GM21786 (cell line): ENCODE data around the gene VSIG8.
"Not testable (repeated sequence)": the region's sequence is repeated elsewhere in the genome, so short reads cannot be mapped to it uniquely, and the experiment has no call there.

Source experiments
- ATAC-seq: cut with Tn5 transposase; IDR thresholded peaks from one replicate; pipeline ENCODE4 v1.9.1; 2021; ENCODE audit not compliant: unreplicated experiment

Gene VSIG8, protein sequence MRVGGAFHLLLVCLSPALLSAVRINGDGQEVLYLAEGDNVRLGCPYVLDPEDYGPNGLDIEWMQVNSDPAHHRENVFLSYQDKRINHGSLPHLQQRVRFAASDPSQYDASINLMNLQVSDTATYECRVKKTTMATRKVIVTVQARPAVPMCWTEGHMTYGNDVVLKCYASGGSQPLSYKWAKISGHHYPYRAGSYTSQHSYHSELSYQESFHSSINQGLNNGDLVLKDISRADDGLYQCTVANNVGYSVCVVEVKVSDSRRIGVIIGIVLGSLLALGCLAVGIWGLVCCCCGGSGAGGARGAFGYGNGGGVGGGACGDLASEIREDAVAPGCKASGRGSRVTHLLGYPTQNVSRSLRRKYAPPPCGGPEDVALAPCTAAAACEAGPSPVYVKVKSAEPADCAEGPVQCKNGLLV

DNA sequence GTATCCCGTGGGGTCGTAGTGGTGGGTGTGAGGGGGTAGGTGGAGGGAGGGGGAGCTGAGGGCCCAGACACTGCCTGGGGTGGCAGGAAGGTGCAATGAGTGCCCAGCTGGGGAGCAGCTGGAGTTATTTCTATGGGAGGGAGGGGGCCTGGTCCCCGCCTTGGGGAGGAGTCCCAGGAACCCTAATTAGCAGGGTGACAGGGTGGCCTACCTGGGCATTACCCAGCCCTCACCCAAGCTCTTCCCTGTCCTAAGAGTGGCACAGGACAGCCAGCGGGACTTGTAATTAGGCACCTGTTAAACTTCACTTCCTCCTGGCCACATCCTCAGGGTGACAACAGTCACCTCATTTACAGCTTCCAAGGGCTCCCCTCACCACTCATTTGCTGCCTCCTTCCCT is at the start of gene VSIG8:
Gene VSIG8, minus strand, starts transcription at position 101 of the 400 bp plus-strand sequence. CDS start 136 bp downstream, outside the sequence.
- no peak for ATAC-seq

DNA sequence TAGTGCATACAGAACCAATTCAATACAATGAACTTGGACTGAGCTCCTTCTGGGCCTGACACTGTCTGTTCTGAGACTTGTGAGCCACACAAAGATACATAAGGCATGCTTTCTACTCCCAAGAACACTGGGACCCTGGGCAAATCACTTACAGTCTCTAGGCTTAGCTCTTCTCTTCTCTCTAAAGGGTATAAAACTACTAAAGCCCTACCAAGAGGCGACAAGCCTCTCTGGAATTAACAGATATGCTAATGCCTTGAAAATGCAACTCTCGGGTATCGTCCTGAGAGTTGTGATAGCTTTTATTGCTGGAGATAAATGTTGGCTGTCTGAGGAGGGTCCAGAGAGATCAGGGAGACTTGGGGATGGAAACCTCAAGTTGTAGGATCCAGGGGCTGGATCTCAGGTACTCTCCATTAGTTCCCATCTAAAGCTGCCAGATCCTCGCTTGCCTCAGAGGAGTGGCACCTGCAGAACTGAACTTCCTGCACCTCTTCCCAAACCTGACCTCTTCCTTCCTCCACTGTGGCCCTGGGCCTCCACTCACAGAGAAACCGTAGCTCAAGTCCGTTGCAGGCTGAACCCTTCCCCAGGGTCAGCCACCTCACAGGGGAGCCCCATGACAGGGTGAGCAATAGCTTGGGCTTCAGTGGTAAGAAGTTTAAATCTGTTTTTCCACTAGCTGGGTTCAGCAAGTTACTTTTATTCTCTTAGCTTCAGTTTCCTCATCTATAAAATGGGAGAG is 49.0 kb upstream of the VSIG8 start:
- no peak for ATAC-seq

DNA sequence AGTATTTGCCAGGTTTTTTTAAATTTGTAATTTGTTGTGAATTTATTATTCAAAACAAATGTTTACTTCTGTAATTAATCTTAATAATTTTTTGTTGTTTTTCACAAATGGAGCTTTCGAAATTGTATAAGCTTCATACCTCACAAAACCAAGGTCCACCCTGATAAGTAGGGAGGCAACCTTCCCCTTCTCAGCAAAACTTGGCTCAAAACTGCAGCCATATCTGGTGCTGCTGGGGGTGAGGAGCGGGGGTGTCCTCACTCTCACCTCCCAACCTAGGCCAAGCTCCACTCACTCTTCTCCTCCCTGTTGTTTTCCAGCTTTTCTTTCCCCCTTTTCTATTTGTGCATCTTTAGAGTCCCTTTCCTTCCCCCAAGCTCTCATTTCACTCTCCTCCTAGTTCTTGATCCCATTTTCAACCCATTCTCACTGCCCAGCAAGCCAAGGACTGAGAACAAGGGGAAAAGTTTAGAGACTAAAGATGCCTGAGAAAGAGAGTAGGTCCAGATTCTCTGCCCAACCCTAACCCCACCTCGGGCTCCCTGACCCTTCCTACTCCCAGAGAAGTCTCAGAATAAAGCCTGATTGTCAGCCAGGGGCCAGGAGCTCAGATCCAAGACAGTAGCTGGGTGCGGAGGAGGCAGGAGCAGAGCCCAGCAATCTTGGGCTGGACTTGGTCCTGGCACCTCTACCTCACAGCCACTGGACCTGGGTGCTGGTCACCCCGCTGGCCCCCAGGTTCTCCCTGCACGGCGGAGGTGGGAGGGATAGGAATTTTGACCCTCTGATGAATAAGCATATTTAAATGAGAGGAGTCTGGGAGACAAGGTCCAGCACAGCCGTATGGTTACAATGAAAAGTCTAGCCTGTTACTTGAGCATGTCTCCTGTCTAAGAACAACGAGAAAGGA is 45.8 kb upstream of the VSIG8 start:
- no peak for ATAC-seq

DNA sequence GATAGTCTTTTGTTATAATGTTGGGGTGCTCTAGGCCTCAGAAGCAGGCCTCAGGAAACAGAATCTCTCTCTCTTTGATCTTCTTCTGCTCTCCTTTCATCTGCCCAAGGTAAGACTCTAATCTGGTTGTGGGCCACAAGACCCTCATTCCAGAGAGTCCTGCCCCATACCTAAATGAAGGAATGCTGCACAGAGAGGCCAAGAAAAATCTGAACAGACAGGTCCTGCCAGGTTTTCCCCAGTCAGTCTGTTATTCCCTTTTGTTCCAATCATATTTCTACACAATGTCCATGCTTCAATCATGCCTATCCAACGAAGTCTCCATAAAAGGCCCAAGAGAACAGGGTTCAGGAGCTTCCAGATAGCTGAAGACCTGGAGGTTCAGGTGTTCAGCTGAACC is 44.5 kb upstream of the VSIG8 start:
- no peak for ATAC-seq

DNA sequence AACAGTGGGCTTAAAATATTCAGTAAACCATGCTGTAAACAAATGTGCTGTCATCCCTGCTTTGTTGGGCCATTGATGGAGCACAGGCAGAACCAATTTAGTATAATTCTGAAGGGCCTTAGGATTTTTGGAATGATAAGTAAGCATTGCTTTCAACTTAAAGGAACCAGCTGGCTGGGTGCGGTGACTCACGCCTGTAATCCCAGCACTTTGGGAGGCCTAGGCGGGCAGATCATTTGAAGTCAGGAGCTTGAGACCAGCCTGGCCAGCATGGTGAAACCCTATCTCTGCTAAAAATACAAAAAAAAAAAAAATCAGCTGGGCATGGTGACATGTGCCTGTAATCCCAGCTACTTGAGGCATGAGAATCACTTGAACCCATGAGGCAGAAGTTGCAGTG is 41.6 kb upstream of the VSIG8 start:
- not testable (repeated sequence) for ATAC-seq

DNA sequence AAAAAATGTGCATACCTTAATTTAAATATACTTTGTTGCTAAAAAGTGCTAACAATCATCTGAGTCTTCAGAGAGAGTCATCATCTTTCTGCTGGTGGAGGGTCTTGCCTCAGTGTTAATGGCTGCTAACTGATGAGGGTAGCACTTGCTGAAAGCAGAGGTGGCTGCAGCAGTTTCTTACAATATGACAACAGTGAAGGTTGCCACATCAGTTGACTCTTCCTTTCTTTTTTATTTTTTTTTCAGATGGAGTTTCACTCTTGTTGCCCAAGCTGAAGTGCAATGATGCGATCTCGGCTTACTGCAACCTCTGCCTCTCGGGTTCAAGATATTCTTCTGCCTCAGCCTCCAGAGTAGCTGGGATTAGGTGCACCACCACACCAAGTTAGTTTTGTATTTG is 40.1 kb upstream of the VSIG8 start:
- ATAC-seq = no peak

DNA sequence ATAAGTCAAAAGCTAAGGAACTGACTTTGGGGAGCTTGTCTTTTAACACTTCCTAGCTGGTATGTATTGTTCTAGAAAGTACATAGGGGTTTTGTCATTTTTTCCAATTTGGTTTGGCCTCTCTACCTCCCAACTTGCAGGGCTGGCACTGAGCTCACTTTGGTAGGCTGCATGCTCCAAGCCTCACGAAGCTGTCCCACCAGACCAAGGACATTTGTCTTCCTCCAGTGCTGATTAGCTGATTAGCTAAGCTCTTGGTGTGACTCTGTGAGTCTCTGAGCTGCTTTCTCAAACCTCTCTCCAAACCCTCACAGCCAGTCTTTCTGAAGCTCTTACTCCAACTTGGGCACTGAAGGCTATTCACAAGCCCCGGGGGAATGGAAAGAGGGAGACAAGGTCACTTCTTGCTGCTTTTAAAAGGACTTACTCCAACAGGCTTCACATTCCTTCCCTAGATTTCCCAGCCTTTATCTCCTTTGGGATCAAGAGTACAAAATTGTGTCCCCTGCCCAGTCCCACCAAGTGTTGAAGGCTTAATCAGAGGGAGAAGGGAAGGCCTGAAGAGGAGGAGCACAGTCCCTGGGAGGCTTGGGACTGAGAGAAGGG is 38.4 kb upstream of the VSIG8 start:
- no peak for ATAC-seq

DNA sequence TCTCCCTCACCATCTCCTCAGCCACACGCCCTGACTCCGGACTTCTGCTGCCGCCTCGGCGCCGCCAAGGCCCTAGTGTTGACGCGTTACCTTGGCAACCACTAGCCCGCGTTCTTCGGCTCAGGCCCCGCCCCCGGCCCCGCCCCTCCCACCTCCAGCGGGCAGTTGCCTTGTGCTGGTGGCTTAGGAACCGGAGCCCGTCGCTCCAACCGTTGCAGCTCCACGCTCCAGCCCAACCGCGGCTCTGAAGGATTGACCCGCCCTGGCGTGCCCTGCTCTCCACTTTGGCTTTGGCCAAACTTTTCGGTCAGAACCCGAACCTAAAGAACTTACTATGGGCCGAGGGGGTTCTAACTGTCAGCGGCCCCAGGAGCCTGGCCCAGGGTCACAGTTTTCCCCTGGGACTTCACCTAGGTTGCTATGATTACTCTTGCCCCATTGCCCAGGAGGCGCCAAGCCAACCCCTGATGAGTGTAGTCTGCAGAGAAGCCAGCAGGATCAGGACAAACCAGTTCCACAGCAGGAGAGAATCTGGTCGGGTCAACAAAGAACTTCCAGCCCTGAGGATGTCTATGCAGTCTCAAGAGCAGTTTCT is 37.7 kb upstream of the VSIG8 start, which contains the start of gene CFAP45:
Gene CFAP45, minus strand, starts transcription at position 80 of the 595 bp plus-strand sequence. Its CDS starts 67 bp downstream, at position 13.
- no peak for ATAC-seq

DNA sequence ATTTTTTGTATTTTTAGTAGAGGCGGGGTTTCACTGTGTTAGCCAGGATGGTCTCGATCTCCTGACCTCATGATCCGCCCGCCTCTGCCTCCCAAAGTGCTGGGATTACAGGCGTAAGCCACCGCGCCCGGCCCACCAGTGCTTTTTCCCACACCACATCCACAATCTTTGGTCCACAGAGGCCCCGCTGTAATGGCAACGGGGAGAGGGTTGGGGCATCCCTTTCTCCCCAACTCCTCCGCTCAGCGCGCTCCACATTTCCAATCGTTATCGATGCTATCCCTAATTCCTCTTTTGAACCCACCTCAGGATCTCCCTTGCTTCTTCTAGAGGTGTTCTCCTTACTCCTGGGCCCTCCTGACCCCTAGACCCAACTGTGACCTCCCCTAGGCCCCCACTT is 37.2 kb upstream of the VSIG8 start:
- not testable (repeated sequence) for ATAC-seq

DNA sequence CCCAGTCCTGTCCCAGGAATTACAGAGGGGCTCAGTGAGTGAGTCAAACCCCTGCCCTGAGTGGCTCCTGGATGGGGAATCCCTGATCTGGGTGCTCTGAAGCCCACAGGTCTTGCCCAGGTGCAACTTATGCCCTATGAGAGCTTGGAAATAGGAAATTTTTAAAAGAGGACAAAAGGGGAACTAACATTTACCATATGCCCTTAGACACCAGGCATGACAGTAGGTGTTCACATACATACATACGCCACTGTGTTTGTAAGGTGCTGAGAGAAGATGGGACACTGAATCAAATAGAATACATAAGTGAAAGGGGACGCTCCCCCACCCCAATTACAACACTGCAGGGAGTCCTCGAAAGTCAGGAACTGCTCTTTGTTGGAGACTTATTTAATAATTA is 36.1 kb upstream of the VSIG8 start:
- ATAC-seq = no peak

DNA sequence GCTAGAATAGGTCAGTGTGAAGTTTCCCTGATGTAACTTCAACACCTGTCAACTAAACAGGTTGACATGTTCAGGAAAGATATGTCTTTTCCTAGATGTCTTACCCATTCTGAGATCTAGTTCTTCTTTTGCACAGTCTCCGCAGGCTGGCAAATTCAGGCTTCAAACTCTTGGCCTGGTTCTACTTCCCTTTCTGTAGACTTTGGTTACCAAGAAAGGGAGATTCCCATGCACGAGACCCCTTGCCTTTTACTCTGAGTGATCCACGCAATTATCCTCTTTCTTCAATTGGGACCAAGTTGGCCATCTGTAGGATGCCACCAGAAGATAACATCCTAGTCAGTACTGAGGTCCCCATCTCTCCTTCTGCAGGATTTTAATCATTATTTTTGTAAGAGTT is 35.5 kb upstream of the VSIG8 start:
- ATAC-seq = no peak

DNA sequence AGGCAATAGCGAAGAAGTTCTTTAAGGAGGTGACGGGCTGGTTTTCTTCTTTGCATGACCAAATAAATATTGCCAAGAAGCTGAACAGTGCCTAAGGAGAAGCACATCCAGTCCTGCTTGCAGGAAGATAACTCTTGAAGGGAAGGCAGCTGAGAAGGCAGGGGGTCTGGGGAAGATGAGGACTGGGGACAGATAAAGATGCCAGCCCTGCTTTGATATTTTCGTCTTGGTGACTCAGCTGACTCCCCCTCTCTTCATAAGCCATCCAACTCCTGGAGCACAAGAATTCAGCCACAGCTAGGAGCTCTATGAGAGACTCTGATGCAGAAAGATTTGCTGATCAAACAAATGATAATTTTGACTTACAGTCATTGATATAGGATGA is 34.1 kb upstream of the VSIG8 start:
- no peak for ATAC-seq

DNA sequence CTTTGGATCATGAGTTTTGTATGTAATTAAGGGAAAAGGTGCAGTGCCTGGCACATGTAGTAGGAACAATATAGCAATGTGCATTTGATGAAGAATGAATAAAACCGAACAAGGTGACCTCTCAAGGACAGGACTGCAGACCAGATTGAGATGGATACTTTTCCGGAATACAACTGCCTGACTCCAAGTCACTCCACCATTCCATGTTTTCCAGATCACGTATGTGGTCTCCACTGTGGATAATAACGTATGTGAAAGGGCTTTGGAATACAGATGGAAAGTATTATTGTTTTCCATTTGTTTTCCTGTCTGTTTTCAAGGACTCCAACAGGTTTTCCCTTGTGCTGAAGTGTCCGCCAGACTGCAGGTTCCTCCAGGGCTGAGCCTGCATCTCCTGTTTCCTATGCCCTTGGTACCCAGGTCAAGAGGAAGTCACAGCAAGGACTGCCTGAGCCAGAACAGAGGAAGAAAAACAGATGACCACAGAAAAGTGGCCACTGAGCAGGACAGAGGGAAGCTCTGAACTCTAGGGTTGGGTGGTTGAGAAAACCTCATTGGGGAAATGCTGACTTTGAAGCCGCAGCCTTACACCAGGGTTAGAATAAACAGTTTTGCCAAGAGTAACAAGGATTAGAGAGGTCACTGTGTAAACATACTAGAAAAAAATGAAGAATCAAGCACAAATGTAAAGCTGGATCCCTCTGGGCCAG is 33.5 kb upstream of the VSIG8 start:
- ATAC-seq = no peak

DNA sequence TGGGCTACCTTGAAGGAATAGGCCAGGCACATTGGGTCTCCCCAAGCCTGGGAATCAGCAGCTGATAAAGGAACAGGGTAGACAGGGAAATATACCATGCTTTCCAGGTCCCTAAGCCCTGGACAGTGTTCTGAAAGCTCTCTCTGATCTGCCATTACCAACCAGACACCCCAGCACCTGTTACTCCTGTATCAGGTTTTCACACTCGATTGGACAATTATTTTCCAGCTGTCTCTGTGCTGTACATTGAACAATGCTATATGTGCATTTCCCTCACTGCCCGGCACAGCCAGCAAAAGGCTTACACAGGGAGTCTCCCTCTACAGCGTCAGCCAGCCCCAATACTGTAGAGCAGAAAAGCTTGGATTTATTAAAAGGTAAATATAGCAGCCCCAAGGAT is 32.8 kb upstream of the VSIG8 start:
- ATAC-seq = no peak

DNA sequence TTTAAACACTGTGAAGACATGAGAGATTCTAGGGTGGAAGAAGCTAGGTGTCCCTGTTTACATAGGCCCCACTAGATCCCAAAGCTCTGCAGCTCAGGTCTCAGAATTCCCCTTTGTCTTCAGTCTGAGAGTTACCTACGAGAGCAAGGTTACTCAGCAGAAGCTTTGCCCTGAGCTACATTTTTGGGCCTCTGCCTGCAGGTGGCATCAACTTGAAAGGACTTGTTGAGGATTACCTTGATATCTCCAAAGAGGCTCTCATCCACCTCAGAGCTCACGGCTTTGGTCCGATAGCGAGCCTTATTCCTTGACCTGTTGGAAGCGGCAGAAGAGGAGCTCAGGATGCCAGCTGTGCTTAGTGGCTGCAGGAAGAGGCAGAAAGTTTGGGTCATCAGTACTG is 30.5 kb upstream of the VSIG8 start:
- ATAC-seq = no peak

DNA sequence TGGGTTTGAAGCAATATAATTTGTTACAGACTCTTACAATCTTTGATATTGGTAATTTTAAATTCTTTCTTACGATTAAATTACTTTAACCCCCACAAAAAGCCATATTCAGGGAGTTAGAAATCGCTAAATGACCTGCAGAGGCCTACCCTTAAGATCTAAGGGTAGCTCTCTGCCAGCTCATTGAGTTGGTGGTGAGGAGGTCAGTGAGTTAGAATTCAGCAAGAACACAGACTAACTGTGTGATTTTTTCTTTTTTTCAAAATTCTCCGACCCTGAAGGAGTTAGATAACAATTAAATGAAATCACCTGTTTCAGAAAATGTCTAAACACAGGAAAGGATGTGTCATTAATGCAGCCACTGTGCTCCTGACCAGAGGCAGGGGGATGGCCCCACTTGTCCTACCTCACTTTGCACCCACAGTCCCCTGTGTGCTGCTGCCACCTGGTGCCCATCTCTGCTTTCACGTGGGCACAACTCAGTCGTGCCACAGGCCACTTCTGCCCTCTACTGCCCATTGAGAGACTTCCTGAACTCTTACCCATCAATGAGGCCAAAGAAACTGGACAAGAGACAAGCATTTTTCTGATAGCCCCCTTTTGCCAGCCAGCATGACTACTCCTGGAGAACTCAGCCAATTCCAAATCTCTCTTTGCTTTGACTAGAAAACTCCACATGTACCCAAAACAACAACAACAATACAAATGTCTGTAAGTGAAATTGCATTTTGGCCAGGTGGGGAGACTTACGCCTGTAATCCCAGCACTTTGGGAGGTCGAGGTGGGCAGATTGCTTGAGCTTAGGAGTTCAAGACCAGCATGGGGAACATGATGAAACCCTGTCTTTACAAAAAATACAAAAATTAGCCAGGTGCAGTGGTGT is 29.1 kb upstream of the VSIG8 start:
- peak; percentile 77 for ATAC-seq

DNA sequence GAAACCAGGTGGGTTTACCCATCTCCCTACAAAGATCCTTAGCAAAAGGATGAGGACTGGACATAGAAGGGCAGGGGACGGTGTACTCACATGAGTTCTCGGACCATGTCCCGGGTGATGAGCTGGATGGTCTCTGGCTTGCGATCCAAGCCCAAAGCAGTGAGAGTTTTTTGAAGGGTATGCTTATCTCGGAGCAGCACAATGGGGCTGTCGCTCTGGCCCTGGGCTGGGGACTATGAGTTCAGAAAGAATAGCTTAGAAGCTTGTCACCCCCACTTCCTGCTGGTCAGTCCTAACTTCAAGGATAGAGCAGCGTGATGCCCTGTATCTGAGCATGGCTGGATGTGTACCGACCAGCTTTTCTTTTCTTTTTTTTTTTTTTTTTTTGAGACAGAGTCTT is 27.9 kb upstream of the VSIG8 start:
- ATAC-seq = no peak

DNA sequence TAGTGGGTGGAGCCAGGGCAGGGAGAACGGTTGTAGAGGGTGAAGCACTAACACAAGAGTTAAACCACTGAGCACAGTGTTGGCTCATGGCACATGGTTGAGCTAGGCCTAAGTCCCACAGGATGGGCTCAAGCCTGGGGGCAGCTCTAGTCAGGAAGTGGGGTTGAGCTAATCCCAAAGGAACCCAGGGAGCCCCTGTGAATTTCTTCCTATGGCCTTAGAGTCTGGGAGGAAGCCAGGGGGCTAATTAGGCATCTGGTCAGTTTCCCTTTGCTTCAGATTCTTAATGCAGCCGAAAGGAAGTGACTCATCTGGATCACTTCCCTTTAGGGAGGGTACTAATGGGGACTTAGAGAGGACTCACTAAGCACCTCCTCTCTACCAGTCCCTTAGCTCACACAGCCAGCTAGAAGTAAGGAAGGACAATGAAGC is 27.4 kb upstream of the VSIG8 start:
- peak; percentile 89 for ATAC-seq

DNA sequence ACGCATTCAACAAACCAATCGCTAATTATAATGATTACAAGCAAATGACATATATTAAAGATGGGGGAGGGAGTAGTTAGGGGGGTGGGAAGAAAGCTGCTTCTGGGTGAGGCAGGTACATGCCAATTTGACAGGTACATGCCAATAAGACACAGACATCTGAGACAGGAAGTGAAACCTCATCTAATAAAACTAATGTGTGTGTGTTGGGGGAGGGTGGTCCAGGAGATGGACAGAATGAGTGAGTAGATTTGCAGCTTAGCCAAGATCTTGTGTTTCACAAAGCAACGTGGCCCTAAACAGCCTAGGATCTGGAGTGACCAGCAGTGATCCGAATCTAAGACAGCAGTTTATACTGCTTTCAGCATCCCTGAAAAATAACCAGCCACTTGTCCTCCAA is 26.7 kb upstream of the VSIG8 start:
- ATAC-seq = no peak
